DMS 273 (cell line): ENCODE measurements around the gene BCL7B.
A peak's percentile ranks its signal among the peaks of the same experiment; 100 is the strongest.
"Not testable (repeated sequence)": the region's sequence is repeated elsewhere in the genome, so short reads cannot be mapped to it uniquely, and the experiment has no call there.

Experiments
- DNase-seq: peaks from one replicate; lab custom pipeline; 2025; ENCODE audit not compliant: unreplicated experiment; lab: John Stamatoyannopoulos, UW

BCL7B gene

GRCh38 chr7:73557397-73558257, at the start of gene BCL7B:
BCL7B (minus strand) TSS chr7:73557690; CDS start chr7:73557578, 112 bp downstream.
- DNase-seq, result peak; percentile 94

DNA sequence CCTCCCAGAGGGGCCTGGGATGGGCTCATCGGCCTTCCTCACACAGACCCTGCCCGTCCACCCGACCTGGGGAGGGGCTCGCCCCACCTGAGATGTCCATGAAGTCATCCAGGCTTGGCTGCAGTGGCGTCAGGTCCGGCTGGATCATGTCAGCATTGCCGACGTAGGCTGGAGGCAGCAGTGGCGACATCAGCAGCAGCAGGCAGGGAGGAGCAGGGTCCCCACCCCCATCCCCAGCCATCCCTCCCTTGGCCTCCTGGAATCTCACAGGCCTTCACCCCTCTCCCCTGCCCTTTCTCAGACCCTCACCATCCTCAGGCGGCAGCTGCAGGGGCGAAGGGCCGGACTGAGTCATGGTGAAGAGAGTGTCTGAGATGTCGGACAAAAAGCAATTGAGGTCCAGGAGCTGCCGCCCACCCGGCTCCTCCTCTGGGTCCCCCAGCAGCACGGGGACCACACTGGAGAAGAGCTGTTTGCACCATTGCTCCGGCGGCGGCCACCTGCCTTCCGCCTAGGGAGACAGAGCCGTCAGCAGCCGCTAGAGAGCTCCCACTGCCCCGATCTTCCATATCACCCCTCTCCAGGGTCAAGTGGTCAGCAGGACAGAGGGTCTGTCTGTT, 48.2 kb upstream of the BCL7B start:
- no peak for DNase-seq

DNA sequence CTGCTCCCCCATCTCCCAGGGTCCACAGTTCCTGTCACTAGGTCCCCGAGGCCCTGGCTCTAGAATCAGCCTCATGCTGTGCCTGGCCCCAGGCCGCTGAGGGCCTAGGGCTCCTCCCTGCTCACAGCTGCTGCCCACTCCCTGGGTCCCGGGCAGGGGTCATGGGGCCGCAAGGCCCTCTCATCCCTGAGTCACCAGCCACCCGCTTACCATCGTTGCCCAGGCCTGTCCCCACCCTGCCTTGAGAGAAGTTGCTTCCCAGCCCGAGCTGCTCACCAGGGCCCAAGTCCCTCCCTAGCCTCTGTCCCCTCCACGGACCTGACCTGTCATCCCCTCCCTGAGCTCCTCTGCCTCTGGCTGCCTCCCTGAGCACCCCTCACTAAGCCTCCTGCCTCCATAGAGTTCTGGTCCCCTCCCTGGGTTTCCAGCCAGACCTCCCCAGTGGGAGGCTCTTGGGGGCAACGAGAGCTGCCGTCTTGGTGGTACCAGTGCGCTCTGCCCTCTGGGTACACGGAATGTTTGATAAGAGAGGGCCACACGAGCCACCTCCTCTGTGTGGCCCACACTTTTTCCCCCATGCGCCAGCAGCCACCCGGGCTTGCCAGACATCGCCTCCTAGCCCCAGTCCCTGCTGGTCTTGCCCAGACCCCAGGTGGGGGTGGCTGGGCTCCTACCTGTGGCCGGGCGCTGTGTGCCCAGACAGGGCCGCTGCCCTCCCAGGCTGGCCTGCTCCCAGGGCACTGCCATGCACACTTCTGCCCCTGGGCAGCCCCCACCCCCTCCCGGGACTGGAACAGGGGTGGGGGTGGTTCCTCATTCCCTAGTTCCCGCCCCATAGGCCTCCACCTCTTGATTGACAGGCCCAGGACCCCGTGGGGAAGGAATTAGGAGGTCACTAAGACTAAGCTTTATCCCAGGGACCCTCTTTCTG, 45.5 kb upstream of the BCL7B start:
- peak; percentile 55 for DNase-seq

DNA sequence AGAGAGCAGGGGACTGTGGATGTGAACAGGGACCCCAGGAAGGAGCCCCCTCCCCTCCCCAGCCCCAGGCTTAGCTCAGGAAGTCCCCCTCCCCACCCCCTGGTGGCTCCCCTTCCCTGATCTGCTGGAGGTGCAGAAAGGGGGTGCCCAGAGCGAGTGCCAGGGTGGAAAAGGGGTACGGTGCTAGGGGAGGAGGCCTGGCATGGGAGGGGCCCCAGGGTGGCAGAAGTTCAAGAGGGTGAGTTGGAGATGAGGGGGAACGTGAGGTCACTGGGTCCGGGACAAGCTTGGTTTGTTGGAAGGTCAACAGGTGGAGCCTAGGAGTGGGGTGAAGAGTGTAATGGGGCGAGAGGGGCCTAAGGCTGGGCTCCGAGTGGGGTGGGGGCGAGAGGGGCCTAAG, 42.4 kb upstream of the BCL7B start:
- no peak for DNase-seq

GRCh38 chr7:73599151-73599882, 41.8 kb upstream of the BCL7B start:
- DNase-seq, result no peak

DNA sequence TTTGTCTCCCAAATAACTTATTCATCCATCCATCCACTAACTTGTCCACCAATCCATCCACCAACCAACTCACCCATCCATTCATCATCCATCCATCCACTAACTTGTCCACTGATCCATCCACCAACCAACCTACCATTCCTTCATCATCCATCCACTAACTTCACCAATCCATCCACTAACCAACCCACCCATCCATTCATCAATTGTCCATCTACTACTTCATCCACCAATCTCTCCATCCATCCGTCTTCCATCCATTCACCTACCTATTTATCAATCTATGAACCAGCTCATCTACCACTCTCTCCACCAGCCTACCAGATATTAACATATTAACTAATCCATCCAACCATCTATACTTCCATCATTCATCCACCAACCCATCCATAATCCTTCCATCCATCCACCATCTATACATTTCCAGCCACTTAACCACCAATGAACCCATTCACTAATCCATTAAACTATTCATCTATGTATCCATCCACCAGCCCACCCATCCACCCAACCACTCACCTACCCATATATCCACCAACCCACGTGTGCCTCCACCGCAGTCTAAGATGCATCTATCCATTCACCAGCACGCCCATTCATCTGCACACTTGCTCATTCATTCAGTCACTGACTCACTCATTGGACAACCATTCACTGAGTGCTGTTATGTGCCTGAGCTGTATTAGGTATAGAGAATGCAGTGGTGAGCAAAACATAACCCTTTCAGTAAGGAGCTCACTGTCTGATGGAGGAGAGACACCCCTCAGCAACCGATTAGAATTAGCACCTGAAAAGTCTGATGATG, 40.7 kb upstream of the BCL7B start:
- no peak for DNase-seq

GRCh38 chr7:73596191-73597065, 38.9 kb upstream of the BCL7B start:
- DNase-seq, result no peak

GRCh38 chr7:73595358-73595757, 37.9 kb upstream of the BCL7B start:
- no peak for DNase-seq

DNA sequence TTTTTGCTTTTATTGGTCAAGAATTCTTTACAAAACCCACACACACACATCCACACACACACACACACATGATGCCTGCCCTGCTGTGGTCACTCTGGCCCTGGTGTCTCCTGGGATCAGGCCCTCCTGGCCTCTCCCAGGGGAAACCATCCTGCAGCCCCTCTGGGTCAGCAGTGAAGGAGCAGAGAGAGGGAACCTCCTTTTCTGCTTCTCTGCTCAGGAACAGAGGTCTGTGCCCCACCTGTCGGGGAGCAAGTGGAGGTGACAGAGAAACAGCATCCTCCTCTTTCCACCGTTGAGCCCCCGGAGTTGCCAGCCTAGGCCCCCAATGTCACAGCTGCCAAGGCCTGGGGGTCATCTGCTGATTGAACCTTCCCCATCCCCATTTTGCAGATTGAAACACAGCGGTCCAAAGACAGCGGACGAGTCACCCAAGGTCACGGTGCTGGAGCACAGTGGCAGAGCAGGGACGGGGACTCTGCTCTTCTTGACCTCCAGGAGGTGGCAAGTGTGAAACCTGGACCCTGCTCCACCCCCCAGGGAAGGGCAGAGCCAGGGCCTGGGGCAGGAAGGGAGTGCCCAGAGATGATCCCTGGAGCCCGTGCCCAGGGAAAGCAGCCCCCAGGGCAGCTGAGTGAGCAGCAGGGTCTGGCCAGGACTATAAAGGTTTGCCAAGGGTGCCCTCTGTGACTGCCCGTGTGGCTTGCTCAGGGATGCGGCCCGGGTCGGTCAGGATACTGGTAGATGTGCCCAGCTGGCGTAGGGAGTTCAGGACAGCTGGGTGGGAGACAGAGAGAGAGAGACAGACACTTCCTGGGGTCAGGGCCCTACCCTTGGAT, 35.9 kb upstream of the BCL7B start:
- no peak for DNase-seq

DNA sequence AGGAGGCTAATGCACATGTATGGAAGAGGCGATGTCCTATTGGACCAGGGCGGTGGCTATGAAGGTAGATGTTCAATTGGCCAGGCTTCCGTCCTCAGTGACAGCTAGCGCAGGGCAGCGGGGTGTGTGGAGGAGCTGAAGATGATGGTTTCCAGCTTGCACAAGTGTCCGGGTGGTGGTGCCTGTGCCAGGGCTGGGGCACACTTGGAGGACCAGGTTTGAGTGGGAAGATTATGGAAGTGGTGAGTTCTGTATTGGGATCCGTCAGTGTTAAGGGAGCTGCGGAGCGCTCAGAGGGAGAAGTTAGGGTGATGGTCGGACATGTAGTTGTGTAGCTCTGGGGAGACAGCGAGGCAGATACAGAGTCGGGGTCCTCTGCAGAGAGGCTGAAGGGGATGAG, 29.4 kb upstream of the BCL7B start:
- DNase-seq, result no peak

GRCh38 chr7:73585196-73585595, 27.7 kb upstream of the BCL7B start:
- no peak for DNase-seq

- DNase-seq, result no peak
Observed at GRCh38 chr7:73582664-73583202, 25.2 kb upstream of the BCL7B start.

GRCh38 chr7:73581006-73581405, 23.5 kb upstream of the BCL7B start:
- DNase-seq, result not testable (repeated sequence)

- DNase-seq, result peak; percentile 100
Observed at GRCh38 chr7:73578342-73579128, 21.0 kb upstream of the BCL7B start, which contains the start of gene TBL2. TBL2 (minus strand) TSS chr7:73578579; CDS start chr7:73578549, 30 bp downstream.

- no peak for DNase-seq
Observed at GRCh38 chr7:73577627-73578341, 20.3 kb upstream of the BCL7B start.

- no peak for DNase-seq
Observed at GRCh38 chr7:73573791-73574190, 16.3 kb upstream of the BCL7B start.
